Measurements from ENCODE around the gene MYO7B.
"Not testable (repeated sequence)": the region's sequence is repeated elsewhere in the genome, so short reads cannot be mapped to it uniquely, and the experiment has no call there.

MYO7B gene

DNA sequence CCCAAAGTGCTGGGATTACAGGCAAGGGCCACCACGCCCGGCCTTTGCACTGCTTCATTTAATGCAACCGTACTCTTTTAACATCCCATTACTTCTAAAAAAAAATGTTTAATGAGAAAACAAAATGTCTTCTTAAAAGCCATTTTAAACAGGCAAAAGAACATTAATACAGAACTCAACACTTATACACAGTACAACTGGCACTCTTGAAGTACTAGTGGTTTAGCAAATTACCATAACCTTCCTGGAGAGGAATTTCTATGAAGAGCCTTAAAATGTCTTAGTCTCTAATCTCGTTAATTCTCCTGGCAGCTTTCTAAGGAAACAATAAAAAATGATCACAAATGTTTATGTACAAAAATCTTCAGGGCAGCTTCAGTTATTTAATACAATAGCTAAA, 15.1 kb upstream of the MYO7B start:
- no peak for DNase-seq (ENCODE audit: extremely low spot score, insufficient read length, low read depth)
- no peak for FAIRE-seq

DNA sequence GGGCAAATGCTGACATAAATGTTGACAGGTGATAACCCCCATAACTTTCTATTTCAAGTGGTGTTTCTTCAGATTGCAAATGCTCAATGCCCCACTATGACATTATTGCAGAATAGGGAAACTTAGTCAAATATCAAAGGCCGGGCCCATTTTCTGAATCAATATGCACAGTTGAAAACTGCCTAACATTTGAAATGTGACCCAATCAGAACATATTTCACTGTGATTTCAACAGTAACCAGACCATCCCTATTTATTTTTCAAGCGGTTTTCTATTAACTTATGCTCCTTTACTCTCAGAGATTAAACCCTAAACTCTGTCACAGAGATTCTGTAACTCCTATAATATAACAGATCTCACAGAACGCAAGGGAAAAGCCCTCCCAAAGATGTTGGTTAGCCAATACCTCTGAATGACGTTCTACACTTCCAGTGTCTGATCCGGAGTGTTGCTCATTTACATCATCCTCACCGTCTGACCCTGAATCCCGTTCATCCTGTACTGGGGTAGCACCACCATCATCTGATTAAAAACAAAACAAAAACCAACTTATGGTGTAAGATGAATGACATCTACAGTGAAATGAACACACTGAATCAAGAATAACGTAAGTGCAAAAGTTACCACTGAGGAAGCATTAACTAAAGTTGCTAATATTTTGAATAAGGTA, 12.1 kb upstream of the MYO7B start:
- FAIRE-seq (no peak), DNase-seq (ENCODE audit: extremely low spot score, insufficient read length, low read depth) (no peak)

DNA sequence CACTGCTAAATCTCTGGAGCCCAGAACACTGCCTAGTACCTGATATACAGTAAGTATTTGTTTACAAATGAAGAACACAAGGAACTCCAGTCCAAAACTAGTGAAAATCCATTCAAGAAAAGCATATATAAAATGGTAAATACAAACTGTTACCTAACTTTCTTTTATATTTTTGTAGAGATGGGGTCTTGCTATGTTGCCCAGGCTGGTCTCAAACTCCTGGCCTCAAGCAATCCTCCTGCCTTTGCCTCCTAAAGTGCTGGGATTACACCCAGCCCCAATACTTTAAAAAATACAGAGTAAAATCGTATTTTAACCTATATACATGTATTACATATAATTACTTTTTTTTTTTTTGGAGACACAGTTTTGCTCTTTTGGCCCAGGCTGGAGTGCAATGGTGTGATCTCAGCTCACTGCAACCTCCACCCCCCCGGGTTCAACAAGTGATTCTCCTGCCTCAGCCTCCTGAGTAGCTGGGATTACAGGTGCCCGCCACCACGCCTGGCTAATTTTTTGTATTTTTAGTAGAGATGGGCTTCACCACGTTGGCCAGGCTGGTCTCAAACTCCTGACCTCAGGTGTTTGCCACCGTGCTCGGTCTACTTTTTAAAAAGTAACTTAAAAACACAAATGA, 11.2 kb upstream of the MYO7B start:
- not testable (repeated sequence) for DNase-seq (ENCODE audit: extremely low spot score, insufficient read length, low read depth); FAIRE-seq

DNA sequence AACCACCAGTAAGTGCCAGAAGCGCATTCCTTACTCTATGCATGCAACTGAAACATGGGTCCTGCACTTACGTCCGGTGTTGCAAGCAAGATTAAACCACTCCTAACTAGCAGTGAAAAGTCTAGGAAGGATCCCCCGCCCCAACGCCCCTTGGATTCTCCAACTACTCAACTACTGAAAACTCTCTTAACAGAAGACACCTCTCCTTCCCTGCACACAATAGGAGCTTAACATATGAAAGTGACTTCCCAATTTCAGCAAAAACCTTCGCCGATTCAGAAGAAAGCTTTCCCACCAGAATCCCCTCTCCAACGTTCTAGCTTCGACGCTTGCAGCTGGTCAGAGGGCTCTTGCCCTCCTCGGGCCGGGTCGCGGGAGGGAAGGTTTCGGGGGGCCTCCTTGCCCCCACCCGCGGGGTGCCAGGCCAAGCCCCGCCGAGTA, 9.8 kb upstream of the MYO7B start:
- no peak for DNase-seq (ENCODE audit: extremely low spot score, insufficient read length, low read depth)
- FAIRE-seq, result no peak

DNA sequence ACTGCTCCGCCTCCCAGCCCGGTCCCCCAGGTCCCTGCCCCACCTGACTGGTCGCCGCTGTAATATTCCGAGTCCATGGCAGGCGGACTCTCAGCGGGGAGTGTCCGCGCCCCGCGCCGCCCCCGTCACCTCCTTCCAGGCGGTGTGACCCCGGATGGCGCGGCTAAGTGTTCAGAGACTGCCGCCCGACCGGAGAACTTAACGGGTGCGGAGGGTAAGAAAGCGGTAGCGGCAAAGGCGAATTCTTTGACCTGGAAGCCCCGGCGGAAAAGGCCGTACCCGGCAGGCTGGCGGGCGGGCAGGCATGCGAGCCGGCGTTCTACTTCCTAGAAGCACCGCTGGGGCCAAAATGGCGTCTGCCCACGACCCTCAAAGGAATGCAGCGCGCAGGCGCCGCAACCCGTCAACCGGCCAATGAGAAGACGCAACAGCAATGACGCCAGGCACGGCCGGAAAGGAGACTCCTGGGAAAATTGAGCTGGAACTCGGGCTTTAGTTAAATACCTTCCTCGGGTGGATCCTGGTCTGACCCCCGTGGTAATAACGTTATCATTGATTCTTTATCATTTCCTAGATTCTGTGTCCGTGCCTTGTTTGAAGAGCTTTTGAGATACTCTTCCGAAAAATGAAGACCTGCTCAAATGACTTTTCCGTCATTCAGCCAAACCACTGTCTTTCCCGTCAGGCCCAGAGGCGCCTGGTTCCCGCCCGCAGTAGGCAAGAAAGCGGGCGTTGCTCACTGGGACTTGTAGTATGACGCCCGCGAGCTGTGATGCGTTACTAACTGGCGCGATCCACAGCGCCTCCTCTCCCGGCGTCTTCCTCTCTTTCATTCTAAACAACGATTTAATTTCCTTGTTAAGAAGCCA, 9.1 kb upstream of the MYO7B start, which contains the start of gene IWS1:
Gene IWS1, minus strand, starts transcription at position 358 of the 869 bp plus-strand sequence. Its CDS starts 281 bp downstream, at position 77.
- FAIRE-seq, result peak; percentile 87
- peak; percentile 93 for DNase-seq (ENCODE audit: extremely low spot score, insufficient read length, low read depth)

DNA sequence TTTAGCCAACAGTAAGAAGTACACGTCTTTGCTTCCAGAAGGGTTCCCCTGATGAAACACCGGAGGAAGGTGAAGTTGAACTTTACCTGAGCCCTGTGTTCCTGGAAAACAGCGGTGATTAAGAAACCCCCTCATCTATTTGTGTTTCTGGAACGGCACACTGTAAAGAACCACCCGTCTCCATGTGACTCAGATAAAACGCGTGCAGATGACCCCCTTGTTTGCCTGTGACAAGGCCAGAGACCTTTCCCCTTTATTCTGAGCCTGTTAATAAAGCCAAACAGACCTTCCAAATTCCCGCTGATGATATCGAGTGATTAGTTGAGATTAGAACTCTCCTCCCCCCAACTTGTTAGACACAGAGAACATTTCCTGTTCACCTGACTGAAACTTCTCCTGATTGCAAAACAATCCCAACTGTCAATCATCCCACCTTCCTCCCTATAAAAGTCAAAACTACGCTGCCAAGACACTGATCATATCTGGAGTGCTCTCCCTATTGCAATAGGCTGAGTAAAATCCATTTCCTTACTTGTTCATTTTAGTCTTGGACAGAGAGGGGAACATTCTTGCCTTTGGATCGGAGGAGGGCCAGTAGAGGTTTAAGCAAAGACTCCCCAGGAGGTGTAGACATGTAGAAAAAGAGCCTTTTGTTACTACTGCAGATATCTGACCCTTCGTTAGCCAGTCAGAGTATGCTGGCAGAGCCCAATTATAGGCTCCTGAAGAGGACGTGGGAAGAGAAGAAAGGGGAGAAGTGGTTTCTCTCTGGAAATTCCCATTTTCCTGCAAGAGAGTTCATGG, 8.3 kb upstream of the MYO7B start:
- FAIRE-seq (no peak), DNase-seq (ENCODE audit: extremely low spot score, insufficient read length, low read depth) (no peak)

DNA sequence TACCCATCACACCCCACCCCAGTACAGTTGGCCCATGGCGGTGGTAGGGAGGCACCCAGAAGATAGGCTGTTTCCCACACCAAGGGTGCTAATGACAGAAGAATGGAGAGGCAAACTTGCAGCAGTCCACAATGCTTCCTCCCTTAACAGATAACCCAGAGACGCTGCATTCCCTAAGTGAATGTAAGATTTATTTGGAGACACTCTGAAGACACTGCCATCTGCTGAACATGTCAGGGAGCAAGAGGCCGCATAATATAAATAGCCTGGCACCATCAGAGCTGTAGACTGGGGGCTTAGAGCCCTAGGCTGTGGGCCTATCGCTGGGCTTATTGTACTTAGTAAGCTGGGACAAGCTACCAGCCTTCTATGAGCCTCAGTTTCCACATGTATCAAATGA, 7.0 kb upstream of the MYO7B start:
- FAIRE-seq (no peak), DNase-seq (ENCODE audit: extremely low spot score, insufficient read length, low read depth) (no peak)

DNA sequence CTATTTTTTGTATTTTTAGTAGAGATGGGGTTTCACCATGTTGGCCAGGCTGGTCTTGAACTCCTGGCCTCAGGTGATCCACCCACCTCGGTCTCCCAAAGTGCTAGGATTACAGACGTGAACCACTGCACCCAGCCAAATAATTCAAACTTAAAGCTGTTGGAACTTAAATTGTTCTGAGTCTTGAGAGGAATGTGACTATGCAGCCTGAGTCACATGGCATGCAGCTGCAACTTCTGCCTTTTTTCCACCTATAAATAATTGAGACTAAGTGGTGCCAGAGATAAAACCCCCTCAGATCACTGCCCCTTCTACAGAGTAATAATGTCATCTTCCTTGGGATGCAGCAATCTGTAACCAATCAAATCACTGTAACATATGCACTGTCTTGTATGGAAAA, 6.1 kb upstream of the MYO7B start:
- FAIRE-seq; DNase-seq (ENCODE audit: extremely low spot score, insufficient read length, low read depth): not testable (repeated sequence)

DNA sequence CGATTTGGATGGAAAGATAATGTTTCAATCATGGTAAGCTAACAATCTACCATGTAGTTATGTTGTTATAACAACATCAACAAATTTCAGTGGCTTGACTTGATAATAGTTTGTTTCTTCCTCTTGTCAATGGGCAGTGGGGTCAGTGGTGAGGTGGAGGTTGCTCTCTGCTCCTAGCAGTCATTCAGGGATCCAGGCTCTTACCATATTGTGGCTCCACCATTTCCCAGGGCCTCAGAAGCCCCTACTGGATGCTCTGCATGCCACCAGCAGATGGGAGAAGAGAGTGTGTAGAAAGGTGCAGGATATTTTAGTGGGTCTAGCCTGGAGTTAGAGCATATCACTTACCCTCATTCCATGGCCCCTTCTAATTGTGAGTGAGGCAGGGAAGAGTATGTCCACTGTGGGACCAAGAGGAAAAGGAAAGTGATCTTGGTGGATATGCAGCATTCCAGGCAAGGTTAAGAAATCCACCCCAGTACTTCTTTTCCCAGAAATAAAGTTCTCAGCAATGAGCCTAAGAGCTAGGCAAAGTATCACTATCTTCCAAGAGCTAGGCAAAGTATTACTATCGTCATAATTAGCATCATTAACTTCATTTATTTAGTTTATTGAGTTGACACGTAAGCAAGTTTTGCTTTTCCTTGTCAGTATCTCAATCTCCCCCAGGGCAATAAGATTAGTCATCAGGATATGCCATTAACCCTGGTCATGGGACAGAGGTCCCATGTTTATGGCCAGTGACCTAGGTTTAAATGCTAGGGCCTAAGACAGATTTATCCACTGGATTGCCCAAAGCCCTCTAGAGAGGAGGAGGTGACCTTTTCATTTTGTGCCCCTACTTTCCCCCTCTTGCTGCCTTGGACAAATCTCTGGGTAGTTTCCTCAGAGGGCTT, 5.0 kb upstream of the MYO7B start:
- no peak for DNase-seq (ENCODE audit: extremely low spot score, insufficient read length, low read depth)
- no peak for FAIRE-seq

DNA sequence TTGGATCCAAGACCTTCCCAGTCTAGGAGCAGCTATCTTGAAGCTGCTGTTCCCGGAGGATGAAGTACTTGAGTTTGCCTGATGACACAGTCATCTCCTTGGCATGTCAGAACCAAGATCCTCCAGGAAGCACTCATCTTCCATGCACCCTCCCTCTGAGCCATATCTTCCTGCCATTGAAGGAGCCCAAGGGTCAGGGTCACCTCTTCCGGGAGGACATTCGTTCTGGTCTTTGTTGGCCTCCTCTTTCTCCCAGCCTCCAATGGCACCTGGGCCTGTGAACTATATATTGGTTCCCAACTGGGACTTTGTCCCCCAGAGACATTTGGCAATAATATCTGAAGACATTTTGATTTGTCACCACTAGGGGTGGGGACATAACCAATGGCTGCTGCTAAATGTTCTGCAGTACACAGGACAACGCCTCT, 4.2 kb upstream of the MYO7B start:
- DNase-seq (ENCODE audit: extremely low spot score, insufficient read length, low read depth), result no peak
- FAIRE-seq, result no peak

DNA sequence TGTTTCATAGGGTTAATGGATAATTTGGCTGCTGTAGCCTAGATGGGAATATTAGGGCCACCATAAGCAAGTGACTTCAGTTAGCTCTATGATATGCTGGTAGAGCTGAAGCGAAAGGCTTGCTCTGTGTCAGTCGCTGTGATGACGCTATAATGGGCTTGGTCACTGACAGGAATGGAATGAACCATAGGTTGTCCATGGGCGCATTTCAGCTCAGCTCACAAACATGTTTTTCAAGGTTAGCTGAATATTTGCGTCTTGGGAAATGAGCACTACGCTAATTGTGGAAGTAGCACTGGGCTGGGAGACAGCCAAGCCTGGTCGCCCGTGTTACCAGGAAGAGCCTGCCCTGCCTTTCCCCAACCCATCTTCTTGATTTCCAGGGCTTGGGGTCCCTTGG, 3.2 kb upstream of the MYO7B start:
- no peak for DNase-seq (ENCODE audit: extremely low spot score, insufficient read length, low read depth)

DNA sequence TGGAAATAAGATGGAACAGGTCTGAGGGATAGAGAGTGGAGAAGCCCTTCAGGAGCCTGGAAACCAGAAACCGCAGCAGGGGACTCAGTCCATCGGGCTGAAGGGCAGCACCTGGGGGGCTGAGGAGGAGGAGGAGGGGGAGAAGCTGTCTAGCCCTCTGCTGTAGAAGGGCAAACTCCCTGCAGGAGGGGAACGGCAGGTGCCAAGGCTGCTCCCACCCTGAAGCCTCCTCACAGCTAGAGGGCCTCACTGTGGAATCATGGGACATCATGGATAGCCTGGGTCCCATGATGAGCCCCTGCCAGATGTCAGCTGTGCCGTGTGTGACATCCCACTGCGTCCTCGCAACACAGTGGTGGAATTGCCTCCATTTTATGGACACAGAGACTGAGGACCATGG, 435 bp downstream of the MYO7B start:
- DNase-seq (ENCODE audit: extremely low spot score, insufficient read length, low read depth) (no peak), FAIRE-seq (no peak)

More for the DNA sequence above, 3.2 kb upstream of the MYO7B start:
- no peak for FAIRE-seq

DNA sequence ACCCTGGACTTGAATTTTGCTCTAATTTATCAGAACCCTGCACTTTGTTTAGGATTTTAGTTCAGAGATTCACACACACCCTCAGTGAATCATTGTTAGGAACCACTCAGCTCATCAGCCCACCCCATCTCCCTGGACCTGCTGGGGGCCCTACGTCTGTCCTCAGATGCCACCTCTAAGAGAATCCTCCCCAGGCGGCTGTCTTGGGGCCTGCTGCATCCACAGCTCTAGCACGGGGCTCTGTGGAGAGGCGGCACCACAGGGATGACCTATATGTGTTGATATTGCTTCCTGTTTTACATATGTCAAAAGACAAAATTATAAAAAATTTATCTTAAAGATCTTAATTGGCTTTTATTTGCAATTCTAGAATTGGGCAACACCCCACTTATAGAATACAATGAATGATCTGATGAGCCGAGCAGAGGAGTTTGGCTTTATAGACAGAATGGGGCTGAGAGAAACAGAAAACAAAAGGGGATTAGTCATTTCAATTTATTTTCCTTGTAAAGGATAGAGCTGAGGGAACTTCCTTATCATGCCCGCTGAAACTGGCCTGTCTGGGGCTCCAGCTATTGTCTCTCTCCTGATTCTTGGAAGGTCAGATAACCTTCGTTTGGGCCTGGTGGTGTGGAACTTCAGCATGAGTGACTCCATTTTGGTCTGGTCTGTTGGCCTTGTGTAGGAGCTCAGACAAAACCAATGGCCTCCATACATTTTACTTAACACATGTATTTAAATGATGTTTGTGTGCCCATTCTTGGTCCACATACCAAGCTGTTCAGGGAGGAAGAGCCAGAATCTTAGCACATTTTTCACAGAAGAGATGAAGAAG, 1.4 kb downstream of the MYO7B start:
- FAIRE-seq (no peak), DNase-seq (ENCODE audit: extremely low spot score, insufficient read length, low read depth) (no peak)

DNA sequence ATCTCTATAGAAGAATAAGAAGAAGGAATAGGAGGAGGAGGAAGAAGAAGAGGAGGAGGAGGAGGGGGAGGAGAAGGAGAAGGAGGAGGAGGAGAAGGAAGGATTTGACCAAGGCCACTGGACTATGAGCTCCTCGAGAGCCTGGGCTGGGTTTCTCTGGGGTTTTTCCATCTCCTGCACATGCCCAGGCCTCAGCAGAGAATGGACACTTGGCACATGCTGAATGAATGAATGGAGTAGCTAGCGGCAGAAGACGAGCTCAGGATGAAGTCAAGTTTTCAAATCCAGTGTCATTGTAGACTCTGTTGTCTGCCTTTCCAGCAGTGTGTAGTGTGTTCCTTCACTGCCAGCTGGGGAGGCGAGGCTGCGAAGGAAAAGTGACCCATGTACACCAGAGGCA, 2.2 kb downstream of the MYO7B start:
- DNase-seq (ENCODE audit: extremely low spot score, insufficient read length, low read depth), result no peak
- FAIRE-seq, result no peak

DNA sequence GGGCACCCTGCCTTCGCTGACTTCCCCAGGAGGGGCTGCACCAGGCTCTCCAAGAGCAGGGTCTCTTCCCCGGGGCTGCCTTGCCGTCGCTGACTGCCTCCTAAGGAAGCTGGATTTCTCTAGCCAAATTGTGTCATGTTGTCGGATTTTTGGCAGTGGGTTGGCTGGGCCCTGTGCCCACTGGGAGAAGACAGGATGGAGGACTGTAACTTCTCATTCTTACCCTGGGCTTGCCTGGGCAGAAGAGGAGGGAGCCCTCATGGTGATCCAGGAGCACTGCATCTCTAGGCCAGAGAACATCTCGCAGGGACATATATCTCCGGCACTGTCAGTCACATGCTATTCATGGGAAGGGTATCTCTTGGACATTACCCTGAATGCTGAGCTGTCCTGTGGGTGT, 6.3 kb downstream of the MYO7B start:
- FAIRE-seq, result no peak
- no peak for DNase-seq (ENCODE audit: extremely low spot score, insufficient read length, low read depth)

DNA sequence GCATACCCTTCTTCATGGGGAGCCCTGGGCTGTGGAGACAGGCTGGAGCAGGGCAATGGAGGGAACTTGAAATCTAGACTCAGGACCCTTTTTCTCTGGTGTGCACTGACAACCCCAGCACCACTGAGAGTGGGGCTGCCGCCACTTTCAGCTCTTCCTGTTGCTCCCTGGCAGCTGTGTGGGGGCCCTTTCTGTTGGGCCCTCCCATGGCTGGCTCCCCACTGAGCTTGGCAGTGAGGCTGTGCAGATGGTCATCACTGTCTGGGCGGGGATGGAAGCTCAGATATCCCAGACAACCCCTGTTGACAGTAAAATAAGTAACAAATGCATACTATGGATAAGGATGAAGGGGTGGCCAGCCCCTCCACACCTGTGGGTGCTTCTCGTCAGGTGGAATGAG, 6.7 kb downstream of the MYO7B start:
- DNase-seq (ENCODE audit: extremely low spot score, insufficient read length, low read depth), result no peak
- FAIRE-seq, result no peak

DNA sequence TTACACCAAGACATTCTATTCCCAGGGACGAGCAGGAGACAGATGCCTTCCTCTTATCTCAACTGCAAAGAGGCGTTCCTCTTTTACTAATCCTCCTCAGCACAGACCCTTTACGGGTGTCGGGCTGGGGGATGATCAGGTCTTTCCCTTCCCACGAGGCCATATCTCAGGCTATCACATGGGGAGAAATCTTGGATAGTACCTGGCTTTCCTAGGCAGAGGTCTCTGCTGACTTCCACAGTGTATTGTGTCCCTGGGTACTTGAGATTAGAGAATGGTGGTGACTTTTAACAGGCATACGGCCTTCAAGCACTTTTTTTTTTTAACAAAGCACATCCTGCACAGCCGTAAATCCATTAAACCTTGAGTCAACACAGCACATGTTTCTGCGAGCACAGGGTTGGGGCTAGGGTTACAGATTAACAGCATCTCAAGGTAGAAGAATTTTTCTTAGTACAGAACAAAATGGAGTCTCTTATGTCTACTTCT, 7.6 kb downstream of the MYO7B start:
- FAIRE-seq; DNase-seq (ENCODE audit: extremely low spot score, insufficient read length, low read depth): not testable (repeated sequence)

DNA sequence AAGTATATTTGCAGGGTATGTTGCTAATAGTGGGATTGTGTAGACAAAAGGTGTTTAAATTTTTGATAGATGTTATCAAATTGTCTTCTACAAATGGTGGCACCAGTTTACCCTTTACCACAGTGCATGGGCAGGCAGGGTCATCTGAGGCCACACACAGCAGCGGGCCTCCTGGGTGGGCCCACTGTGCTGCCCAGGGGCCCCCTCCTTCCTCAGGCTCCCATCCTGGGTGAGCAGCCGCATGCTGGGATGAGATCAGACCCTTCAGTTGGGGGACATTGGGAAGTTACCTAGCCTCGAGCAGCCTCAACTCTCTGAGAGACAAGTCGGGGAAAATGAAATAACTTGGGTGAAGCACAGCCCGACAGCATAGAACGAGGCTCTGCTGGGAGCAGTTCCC, 9.7 kb downstream of the MYO7B start:
- no peak for FAIRE-seq
- no peak for DNase-seq (ENCODE audit: extremely low spot score, insufficient read length, low read depth)

Data from GM18507 (cell line).